NCI-H2196 treated with DMSO at 0.1 percent for 48 hours (cell line): ENCODE measurements around the gene WDR38.

Experiments
- DNase-seq: peaks from one replicate; lab custom pipeline; 2025; ENCODE audit not compliant: unreplicated experiment; lab: John Stamatoyannopoulos, UW

WDR38 gene

GRCh38 chr9:124857533-124858162 lies 4.4 kb downstream of the WDR38 start:
- no peak for DNase-seq

DNA sequence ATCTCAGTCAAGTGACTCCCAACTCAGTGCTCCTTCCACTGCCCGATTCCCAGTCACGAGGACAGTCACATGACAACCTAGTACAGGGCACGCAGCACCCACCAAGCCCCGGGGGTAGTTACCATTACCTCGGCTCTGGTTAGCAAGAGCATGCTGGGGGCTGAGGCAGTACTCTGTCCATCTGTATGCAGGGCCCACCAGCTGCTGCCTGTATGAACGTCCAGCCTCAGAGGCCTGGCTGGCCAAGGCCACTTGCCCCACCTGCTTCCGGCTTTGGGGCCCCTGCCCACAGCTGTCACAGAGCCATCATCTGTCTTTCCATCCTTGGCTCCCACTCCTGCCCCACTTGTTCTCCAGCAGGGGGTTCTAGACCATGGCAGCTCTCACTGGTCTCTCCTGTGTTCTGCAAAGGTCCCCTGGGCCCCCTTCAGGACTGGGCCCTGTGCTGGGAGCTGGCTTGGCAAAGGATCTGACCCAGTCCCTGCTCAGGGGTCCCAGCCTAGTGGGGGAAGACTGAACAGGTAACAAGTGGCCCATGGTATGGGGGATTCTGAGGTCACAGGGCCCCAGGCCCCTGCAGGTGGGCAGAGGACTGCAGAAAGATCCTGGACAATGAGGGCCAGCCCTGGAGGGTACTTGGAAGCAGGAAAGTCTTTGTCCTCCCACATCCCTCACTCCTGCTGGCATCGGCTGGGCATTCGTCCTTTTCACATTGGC lies 5.2 kb downstream of the WDR38 start:
- no peak for DNase-seq

DNA sequence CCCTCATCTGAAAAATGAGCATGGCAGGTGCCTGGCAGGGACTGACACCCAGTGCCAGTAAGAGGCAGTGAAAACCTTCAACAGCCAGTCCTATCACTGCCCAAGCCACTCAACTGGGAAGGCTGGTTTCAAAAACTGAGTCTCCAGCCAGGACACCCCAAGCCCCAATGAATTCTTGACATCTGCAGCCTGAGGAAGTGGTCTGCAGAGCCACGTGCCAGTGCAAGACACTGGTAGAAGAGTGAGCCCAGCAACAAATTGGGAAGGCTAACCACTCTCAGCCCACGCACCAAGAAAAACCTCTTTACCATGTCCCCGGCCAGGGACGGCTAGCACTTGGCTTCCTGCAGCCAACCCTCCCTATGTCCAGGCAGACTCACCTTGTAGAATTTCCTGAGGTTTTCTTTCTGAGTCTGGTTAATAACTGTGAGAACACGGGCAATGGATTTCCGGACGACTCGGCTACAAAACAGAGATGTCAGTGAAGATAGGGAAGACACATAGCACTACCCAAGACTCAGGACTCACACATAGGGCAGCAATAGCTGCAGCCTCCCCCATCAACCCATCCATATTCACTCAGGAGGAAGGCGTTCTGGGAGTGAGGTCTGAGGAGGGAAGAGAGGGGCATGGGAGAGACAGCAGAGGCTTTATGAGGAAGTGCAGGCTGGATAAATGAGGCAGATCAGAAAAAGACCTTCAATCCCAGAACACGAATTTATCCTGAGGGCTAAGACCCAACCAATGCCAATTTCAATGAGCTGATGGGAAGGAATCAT lies 6.7 kb downstream of the WDR38 start:
- DNase-seq = no peak

GRCh38 chr9:124860582-124861341 lies 7.5 kb downstream of the WDR38 start:
- DNase-seq = no peak

DNA sequence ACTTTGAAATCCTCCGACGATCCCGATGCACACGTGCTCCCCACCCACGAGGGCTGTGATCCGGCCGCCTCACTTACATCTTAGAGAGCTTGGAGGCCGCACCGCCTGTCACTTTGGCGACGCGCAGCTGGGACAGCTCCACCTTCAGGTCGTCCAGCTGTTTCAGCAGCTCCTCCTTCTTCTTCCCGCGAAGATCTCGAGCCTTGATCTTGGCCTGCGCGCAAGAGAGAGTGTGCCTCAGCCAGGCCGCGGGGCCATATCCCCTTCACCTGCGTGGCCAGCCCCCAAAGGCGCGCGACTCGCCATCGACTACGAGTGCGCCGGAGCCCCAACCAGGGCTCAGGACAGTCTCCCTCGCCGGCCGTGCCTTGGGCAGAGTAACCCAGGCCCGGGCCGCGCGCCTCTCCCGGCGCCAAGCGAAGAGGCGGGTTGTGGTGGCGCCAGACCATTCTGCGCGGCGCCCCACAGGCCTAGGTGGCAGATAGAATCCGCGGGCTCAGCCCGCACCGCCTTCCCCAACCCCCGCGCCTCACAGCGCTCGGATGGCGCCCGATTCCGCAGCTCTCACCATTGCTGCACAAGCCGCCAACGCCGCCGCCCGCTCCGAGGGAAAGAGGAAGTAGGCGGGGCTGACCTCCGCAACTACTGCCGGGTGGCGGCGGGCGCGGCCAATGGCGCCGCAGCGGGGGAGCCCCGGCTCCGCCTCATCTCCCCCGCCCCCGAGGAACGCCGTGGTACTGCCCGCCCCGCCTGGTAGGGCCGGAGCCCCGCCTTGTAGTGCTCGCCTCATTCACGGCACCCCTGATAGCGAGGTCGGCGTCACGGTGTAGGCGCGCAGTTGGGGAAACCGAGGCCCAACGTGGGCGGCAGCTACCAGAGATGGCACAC lies 8.3 kb downstream of the WDR38 start, which contains the start of the genes ARPC5L and RPL35:
ARPC5L (plus strand) TSS at position 789 of the 888 bp plus-strand sequence. CDS start 7,161 bp downstream, outside the sequence.
RPL35 (minus strand) TSS at position 616 of the 888 bp plus-strand sequence; CDS start at position 571, 45 bp downstream.
- DNase-seq = peak; percentile 87

- DNase-seq = no peak
Observed at GRCh38 chr9:124863371-124863871, 10.2 kb downstream of the WDR38 start.

- DNase-seq = peak; percentile 69
Observed at GRCh38 chr9:124868511-124869465, 15.5 kb downstream of the WDR38 start.

GRCh38 chr9:124869466-124869985 lies 16.3 kb downstream of the WDR38 start:
- no peak for DNase-seq

- no peak for DNase-seq
Observed at GRCh38 chr9:124869986-124870560, 16.8 kb downstream of the WDR38 start.

GRCh38 chr9:124870723-124871122 lies 17.5 kb downstream of the WDR38 start:
- DNase-seq = no peak

- no peak for DNase-seq
Observed at GRCh38 chr9:124871156-124871561, 17.9 kb downstream of the WDR38 start.

DNA sequence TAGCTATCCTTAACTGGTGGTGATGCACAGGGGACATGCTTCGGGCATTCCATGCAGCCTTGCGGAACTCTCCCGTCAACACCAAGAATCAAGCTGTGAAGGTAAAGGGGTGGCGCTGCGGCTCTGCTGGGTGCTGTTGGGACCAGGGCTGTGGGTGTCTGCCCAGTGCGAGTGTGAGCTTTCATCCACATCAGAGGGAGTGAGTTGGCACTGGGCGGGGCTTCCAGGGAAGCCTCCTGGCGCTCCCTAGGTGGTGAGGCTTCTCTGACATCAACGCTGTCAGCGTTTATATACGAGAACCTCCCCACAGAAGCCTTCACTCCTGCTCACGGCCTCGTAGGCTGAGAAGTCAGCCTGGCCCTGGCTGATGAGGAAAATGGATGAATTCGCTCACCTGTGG lies 20.4 kb downstream of the WDR38 start:
- DNase-seq = no peak

GRCh38 chr9:124875501-124875900 lies 22.2 kb downstream of the WDR38 start:
- no peak for DNase-seq

GRCh38 chr9:124877021-124877782 lies 23.9 kb downstream of the WDR38 start:
- no peak for DNase-seq

DNA sequence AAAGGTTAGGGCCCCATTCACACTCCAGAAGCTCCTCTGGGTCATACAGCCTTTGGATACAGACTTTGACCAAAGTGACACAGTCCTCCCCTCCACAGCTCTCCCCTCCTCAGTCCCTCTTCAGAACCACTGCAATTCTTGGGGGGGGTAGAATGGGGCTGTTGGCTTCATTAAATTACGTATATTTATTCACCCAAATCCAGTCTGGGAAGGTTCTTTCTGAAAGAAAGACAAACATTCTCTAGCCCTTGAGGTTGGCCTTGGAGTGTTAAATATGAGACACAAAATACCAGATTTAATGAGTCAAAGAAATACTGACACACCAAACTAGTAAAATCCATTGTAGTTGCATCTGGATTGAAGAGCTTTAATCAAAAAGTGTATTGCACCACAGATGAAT lies 24.8 kb downstream of the WDR38 start:
- no peak for DNase-seq

DNA sequence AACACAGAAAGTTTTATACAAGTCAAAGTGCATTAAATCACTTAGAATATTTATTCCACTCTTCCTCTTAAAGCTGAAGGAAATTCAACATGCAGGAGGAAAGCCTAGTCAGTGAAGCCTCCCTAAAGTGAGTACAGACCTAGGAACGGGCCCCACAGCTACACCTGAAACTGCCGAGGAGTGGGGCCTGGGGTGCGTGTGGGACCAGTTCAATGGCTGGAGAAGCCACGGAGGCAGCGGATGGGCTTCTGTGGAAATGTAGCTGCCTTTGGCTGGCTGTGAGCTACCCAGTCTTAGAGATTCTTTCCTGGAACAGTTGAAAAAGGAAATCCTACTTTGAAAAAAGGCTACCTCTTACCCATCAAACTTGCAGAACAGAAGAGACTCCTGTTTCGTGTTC lies 25.3 kb downstream of the WDR38 start:
- DNase-seq = no peak

DNA sequence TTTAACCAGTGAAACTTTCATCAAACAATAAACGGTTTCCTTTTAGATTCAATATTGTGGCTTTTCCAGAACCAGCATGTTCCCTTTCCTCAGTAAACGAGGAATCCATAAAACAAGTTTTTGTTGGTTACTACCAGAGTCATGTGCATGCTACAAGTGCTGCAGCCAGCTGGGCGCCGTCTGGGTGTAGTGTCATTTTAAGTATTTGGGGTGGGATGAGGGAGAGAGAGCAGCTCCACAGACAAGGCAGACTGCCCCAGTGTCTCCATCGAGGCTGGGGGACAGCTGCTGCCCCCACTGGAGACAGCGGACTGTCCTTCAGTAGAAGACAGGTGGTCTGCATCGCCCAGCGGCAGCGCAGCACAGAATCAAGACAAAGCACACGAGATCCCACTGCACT lies 26.0 kb downstream of the WDR38 start:
- DNase-seq = no peak
